Testis (tissue), 2 donors: ENCODE measurements around the gene SNTG2.

Source experiments
- CTCF ChIP-seq, 3 experiments: fragments of 450-650 bp in 2 of 3; fragments of 200-600 bp in 1 of 3; sonication (generic) in 1 of 3; IDR thresholded peaks; one replicate each; pipeline ENCODE4 v1.5.1; 2016 to 2019; ENCODE audit warnings: antibody characterized with exemption in 3 of 3, mild to moderate bottlenecking in 2 of 3, moderate library complexity in 1 of 3
- POLR2A ChIP-seq: fragments of 450-650 bp; IDR thresholded peaks from one replicate; pipeline ENCODE4 v1.6.1; 2017; ENCODE audit warnings: antibody characterized with exemption, mild to moderate bottlenecking, moderate library complexity

DNA sequence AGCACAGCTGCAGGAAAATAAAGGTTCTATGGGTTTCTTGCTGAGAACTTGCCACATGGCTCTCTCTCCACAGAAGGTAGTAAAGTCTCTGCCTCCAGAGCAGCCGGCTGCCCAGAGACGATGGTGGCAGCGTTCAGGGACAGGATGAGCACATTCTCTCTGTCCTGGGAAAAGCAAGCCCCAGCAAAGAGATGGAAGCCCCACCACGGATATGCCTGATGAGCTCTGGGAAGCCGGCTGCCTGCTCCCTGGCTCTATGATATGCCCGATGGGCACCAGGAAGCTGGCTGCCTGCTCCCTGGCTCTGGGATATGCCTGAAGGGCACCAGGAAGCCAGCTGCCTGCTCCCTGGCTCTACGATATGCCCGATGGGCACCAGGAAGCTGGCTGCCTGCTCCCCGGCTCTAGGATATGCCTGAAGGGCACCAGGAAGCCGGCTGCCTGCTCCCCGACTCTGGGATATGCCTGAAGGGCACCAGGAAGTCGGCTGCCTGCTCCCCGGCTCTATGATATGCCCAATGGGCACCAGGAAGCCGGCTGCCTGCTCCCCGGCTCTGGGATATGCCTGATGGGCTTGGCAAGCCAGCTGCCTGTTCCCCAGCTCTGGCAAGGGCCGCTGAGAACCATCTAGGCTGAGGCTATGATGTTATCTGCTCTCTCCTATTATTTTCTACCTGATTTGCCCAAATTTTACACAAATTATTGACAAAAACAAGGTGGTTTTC, 21.5 kb upstream of the SNTG2 start:
- TF ChIP-seq CTCF (IDR thresholded peaks at IDR 0.05) (no peak), POLR2A (no peak)
